GM19099 (cell line): ENCODE results near the gene CDRT4.

ENCODE experiments used
- POLR2A ChIP-seq: IDR thresholded peaks from 3 replicates; pipeline ENCODE4 v1.6.1; 2011; ENCODE audit warnings: low read depth; ENCODE audit not compliant: insufficient read length; ENCODE audit errors: extremely low read depth

CDRT4 gene

DNA sequence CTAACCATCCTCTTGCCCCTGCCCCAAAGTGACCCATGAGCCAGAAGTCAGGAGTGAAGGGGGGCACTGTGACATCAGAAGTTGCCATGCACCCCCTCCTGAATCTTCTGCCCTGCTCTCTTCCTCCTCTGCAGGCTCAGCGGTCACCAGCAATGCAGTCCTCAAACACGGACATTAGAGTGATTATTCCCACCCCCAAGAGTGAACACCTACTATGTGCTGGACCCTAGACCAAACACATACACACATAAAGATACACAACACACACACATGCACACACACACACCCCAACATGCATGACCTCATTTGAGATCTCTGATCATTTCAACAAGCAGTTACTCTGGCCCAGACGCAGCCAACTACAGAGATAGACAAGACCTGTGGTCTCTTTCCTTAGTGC lies at the start of gene CDRT4:
TSS of gene CDRT4 (minus strand) at position 30 of the 400 bp plus-strand sequence. CDS start 27,383 bp downstream, outside the sequence.
- no peak for TF ChIP-seq POLR2A

DNA sequence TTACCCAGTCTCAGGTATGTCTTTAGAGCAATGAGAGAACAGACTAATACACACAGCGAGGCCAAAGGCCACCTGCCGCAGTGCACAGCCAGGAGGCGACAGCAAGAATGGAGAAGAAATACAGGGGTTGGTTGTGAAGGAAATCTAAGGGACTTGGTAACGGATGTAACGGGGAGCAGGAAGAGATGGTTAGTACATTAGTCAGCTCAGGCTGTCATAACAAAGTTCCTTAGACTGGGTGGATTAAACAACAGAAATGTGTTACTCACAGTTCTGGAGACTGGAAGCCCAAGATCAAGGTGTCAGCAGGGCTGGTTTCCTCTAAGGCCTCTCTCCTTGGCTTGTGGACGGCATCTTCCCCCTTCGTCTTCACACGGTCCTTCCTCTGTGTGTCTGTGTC lies 48.7 kb upstream of the CDRT4 start:
- TF ChIP-seq POLR2A = no peak

DNA sequence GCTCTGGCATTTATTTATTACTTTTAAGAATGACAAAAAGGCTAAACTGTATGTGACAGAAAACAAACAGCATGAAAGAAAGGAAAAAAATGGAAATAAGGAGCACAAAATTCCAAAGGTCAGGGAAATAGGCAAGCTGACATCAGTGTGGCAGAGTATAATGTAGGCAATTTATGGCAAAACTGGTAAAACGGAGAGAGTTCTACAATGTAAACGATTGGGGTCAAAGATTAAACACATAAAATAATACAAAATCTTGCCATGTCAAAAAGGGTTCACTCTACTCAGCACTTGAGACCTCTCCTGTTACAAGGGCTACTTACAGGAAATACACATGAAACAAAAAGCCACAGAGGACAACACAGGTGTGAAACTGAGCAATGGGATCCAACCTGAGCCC lies 47.0 kb upstream of the CDRT4 start:
- TF ChIP-seq POLR2A = no peak

DNA sequence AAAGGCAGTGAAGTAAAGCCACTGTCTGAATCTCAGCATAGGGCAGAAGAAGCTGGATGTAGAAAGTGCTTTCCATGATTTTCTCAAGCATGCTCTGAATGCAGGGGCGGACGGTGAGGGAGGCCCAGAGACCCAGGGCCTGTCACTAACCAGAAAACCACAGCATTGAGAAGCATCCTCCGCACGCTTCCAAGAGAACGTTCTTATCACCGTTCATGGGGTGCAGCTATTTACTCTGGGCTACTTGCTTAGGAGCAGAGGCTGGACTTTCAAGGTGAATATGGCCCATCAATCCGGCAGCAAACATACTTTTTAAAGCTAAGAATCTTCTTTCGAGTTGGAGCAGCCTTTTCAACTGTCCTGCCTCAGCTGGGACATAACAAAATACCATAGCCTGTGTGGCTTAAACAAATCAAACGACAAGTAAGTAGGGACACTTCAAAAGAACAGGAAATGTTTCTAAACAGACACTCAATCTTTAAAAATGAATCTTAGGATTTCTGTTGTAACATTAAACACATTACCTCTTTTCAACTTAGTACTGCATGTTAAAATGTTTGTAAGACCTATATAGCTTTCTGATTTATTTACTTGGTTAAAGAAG lies 46.5 kb upstream of the CDRT4 start:
- no peak for TF ChIP-seq POLR2A

DNA sequence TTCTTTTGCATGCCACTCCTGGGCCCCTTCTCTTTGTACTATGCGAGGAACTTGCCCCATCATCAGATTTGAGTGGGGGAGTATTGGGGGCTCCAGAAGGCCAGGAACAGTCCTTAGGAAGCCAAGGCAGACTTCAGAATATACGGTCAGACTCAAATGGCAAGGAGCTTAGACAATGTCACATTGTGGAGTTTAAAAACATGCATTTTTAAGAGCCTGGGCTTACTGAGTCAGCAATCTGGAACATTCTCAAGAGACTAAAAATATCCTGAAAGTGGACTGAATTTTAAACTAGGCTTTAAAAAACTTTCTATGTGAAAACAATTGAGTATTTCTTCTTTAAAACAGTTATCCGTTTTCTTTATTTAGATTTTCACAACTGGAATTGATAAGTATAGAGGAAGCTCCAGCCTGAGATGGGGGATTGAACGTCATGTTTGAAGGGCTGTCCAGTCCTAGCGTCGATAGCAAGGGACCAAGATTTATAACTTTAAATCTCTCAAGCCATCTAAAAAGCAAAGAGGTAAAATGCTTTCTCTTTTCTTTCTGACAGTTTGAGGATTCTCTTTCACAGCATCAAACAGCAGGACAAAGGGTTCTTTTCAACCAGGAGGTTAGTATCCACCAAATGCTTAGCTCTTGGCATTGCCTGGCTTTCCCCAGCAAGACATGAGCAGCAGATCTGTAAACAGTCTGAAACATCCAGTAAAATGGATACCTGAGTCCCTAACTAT lies 45.8 kb upstream of the CDRT4 start:
- TF ChIP-seq POLR2A = no peak

DNA sequence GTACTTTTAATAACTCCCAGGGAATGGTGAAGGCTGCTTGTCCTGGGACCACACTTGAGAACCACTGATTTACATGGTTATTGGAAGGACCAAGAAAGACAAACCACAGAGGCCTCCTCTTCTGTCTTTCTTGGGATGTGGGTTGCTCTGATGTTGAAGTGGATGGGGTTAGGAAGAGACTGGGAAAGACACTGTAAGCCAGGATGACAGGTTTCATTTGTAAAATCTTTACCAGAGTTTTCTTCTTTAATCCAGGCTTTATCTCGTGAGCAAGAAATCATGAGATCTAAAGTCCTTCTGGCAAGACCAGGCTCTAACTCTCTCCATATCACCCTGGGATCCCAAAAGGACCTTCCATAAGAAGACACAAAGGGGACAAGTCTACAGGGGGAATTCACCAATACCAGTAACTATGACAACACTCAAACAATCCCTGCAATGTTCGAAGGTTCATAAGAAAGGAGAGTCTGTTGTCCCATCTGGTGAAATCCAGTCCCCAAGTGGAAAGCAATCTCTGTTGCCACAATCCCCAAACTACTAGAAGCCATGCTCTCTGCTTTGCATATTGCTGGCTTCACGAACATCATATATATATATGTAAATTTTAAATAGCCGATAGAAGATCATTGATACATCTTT lies 44.8 kb upstream of the CDRT4 start:
- TF ChIP-seq POLR2A = no peak

DNA sequence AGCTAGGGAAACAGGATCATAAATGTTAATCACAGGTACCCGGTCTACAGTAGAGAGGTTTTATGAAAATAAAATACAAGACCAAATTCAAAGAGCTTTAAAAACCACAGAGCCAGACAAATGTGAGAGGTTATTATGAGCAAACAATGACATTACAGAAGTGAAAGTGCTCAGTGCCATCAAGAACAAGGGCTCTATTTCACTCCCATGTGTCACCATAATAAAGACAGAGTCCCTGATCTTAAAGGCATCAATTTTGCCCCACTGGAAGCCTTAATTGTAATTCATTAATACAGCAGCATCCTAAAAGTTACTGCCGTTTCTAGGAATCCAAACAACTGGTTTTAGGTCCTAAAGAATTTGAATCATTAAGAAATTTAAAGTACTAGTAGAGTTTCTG lies 43.7 kb upstream of the CDRT4 start:
- no peak for TF ChIP-seq POLR2A

DNA sequence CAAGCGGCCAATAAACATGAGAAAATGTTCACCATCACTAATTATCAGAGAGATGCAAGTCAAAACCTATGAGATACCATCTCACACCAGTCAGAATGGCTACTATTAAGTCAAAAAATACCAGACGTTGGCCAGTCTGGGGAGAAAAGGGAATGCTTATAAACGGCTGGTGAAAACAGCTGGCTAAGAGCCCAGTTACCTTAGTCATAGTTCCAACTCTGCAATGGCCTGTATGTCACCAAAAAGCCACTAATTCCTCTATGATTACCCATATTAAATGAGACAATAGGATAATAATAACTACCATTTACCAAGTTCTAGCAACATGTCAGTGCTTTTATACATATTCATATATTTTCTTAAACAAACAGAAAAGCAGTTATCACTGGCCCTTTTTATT lies 42.9 kb upstream of the CDRT4 start:
- TF ChIP-seq POLR2A = no peak

DNA sequence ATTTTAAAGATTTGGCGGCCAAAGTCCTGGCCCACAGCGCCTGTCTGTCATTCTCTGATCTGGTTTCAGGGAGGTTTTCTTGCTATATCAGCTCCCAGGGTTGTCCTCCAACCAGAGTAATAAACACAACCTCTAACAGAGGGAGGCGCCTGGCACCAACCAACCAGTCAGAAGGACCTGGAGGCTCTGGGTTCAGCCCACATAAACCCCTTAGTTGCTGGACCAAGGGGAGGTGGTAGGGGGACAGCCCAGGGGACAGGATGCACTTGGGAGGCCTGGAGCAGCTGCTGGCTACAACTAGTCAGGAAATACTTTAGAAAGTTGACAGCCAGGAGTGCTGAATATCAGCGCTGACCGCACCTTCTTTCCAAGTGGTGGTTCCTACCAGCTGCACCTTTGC lies 41.7 kb upstream of the CDRT4 start:
- no peak for TF ChIP-seq POLR2A

DNA sequence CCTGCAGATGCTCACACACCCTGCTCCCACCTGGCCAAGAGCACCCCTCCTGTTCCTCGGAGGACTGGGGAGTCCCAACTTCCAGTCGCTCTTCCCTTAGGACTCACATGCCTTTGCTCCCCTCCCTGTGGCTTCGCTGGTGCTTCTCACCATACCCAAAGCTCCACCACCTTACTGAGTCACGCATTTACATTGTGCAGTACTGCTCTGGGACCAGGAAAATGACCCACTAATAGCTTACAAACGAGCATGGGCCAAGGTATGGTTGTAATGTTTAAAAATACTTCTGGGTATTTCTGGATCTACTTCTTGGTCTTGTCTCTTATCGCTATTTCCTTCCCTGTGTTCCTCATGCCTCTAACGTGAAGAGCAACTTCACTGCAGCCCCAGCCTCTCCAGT lies 41.0 kb upstream of the CDRT4 start:
- no peak for TF ChIP-seq POLR2A

DNA sequence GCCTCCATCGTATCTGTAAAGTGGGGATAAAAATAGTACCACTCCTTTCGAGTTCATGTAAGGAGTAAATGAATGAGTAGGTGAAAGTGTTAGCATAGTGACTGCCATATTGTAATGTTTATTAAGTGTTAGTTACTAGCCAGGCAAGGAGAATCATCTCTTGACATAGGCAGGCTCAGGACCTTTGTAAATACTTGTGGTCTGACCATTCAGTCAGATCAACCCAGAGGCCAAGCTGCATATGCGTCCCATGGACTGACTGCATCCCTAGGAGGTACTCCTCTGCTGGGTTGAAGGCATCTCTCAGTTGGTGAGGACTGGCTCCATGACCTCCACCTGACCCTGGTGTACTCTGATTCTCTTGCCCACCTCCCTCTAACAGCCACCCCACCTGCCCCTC lies 40.5 kb upstream of the CDRT4 start:
- TF ChIP-seq POLR2A = no peak

DNA sequence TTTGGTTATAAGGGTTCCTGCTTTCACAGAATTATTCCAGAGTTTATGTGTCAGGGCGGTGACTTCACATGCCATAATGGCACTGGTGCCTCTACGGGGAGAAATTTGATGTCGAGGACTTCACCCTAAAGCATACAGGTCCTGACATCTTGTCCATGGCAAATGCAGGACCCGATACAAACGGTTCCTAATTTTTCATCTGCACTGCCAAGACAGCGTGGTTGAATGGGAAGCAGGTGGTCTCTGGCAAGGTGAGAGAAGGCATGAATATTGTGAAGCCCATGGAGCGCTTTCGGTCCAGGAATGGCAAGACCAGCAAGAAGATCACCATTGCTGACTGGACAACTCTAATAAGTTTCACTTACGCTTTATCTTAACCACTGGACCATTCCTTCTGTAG lies 39.6 kb upstream of the CDRT4 start:
- no peak for TF ChIP-seq POLR2A

DNA sequence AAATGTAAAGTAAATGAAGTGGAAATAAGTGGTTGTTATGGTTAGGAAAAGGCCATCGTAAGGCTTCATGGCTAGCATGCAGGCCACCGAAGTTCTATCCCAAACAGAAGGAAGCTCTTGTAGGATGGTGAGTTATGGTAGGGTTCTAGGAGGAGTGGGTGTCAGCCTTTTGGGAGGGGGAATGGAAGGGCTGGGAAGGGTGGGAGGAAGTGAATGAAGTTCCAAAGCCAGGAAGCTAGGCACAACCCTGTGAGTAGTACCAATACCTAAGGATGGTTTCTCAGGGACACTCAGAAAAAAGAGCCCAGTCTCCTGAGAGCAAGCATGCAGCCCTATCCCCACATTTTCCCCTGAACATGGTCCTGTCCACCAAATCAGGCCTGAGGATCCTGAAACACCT lies 36.3 kb upstream of the CDRT4 start:
- TF ChIP-seq POLR2A = no peak

DNA sequence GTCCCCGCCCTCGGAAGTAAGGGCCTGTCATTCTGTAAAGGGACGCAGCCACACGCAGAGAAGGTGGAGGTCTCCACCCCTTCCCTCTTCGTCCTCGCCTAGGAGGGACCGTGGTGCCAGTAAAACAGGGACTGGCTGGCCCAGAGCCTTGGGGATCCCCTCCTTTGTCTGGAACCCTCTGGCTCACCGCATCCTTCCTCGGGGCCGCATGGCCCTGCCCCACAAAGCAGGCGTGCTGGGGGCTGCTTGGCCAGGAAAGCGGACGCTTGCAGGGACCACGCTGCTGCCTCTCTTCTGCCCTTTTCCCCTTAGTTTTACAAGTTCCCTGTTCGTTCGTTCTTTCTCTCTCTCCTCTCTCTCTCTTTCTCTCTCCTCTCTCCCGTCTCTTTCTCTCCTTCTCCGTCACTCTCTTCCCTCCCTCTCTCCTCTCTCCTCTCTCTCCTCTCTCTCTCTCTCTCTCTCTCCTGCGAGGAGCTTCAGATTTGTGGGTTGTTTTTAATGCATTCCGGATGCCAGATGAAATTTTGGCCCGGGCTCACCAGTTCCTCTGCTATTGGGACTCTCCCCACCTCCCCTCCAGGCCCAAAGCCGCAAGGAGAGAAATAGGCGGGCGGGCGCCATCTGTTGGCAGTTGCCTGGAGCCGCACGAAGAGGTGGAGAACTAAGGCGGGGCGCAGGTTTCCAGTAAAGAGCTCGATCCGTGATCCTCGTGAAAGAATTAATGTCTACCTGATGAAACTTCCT lies 35.1 kb upstream of the CDRT4 start:
- TF ChIP-seq POLR2A = no peak

DNA sequence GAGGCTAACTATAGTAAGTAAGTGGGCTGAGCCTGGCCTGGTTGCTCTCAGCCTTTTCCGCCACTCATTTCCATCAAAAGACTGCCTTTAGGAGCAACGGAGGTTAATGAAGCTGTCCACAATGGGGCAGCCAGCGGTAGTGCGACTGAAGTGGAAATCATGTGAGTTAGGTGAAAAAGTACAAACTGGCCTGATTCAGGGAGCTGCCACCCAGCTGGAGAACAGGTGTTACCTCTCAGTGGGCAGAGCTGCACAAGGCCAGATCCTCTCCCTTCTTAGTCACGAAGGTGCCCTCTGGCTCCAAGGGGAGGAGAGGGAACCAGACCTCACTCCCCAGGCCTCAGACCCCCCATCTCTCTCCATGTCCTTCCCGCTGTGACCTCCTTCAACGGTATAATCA lies 34.4 kb upstream of the CDRT4 start:
- no peak for TF ChIP-seq POLR2A
